ENCODE measurements around the gene ALDH3A1. TPM values are rescaled to one million over a fixed set of nuclear protein-coding genes. Genes with fewer than 3 reads are reported as not detected.

ALDH3A1 gene
- total and polyA plus RNA-seq, 2 of the 4 experiments (the other 2 are of a cell fraction): not detected

DNA sequence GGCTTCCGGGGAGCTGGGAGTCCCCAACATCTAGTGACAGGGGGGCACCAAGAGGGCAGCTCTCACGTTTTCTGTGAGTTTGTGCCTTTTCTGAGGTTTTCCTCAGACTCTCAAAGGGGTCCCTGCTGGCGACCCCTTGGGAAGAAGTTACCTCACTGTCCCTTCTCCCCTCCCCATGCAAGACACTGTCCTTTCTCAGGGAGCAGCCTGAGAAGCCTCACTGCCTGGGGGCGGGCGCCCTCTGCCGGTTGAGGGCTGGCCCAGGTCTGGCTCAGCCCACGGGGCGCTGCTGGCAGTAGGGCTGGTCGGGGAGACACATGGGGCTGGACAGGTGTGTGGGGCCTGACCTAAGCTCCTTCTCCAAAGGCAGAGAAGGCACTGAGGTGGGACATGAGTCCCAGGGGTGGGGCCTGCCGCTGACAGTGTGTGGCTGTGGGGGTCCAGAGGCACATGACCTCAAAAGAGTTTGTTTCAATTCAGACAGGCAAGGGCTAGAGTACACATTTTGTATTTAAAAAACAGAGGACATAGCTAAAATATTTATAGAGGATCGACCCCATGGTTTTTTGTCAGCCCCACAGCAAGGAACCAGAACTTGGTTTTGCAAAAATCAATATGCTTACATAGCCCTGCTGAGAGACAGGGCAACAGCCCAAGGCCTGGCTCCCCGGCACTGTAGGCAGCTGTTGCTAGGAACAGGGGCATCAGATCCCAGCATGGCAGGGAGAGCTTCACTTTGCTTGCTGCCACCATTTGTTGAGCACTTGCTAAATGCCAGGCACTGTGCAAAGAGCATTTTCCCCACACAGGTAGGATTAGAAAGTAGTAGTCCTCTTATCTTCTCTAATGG, 18.5 kb upstream of the ALDH3A1 start:
- intact Hi-C loops (cut with micrococcal nuclease): loop anchor here (1.0 to 2.0 kb wide), 3 partner anchors 252 to 403 kb away; no protein-coding TSS in a partner anchor
- Histone ChIP-seq H2BK15ac (ENCODE audit: low read depth, low read length) (no peak overlapping the region), H3K4ac (ENCODE audit: low read depth, low read length) (no peak overlapping the region)

More for the DNA sequence above, 18.5 kb upstream of the ALDH3A1 start:
- Histone ChIP-seq H2AK9ac (replicated peaks; ENCODE audit: low read depth, low read length, poor library complexity) (peak overlapping the region; percentile 85), H4K91ac (ENCODE audit: insufficient read depth, low read depth, low read length) (no peak overlapping the region), H4K8ac (ENCODE audit: low read depth in 2 of 2, low read length in 2 of 2) (no peak overlapping the region), H2AK5ac (ENCODE audit: low read depth, low read length) (no peak overlapping the region), H3K27me3 (ENCODE audit: control insufficient read depth, insufficient read depth, low read length) (peaks cover 13% of the 10 kb centered on the region), H3K4me1 (ENCODE audit: control insufficient read depth, insufficient read depth, low read length) (peaks cover 3% of the 10 kb centered on the region), H4K5ac (ENCODE audit: low read depth, low read length) (no peak overlapping the region), H3K14ac (replicated peaks; ENCODE audit: low read depth, low read length) (no peak overlapping the region), H2BK120ac (ENCODE audit: low read depth, low read length) (no peak overlapping the region), H3K9me3 (ENCODE audit: control insufficient read depth, insufficient read depth, low read length) (no peaks in the 10 kb centered on the region), H3K27ac (ENCODE audit: insufficient read depth, low read length) (no peak overlapping the region), H3K36me3 (ENCODE audit: control insufficient read depth, insufficient read depth, low read length) (no peaks in the 10 kb centered on the region), H3K18ac (ENCODE audit: low read depth, low read length) (no peak overlapping the region), H3K23ac (ENCODE audit: low read depth, low read length) (no peak overlapping the region), H2BK5ac (ENCODE audit: low read depth, low read length, poor library complexity, severe bottlenecking) (no peak overlapping the region), H3K9me1 (ENCODE audit: insufficient read depth, low read length) (no peaks in the 10 kb centered on the region), H3K56ac (ENCODE audit: extremely low read depth, insufficient read depth, low read length) (no peak overlapping the region), H2AFZ (replicated peaks; ENCODE audit: low read length, poor library complexity) (peak overlapping the region; percentile 59), H3K4me2 (ENCODE audit: low read depth, low read length) (no peak overlapping the region), H3K79me1 (ENCODE audit: low read depth in 1 of 2, low read length in 2 of 2) (no peaks in the 10 kb centered on the region), H2BK20ac (ENCODE audit: low read depth, low read length) (no peak overlapping the region), H3K4me3 (ENCODE audit: insufficient read depth, low read depth, low read length) (no peak overlapping the region), H3K9ac (ENCODE audit: low read depth, low read length) (no peak overlapping the region), H4K20me1 (ENCODE audit: insufficient read depth, low read length) (no peaks in the 10 kb centered on the region)
- BruUV-seq (replicated peaks): no TSS peak
- CTCF ChIA-PET: interaction anchor here (0.6 to 1.5 kb wide), 3 partner anchors 39 to 253 kb away, joined by 3 to 5 read pairs (median 4); no protein-coding TSS in a partner anchor
- in situ Hi-C loops (cut with MboI; ENCODE audit: low sequenced_read_pairs) (no loop called here), dilution Hi-C loops (cut with HindIII; ENCODE audit: low sequenced_read_pairs, unreplicated experiment) (no loop called here)
- ATAC-seq (ENCODE audit: low read depth): peak; percentile 89
- TF ChIP-seq CHD1 (IDR thresholded peaks at IDR 0.05; ENCODE audit: low read depth, low read length) (no peak), RAD21 (IDR thresholded peaks at IDR 0.05; ENCODE audit: low read length) (peak; percentile 92), MAZ (IDR thresholded peaks at IDR 0.05; ENCODE audit: borderline replicate concordance, low read depth, low read length) (no peak), MAFK (IDR thresholded peaks at IDR 0.05; ENCODE audit: low read depth, low read length) (no peak), SMC3 (IDR thresholded peaks at IDR 0.05; ENCODE audit: low read depth, low read length) (peak; percentile 78), FOS (IDR thresholded peaks at IDR 0.05; ENCODE audit: low read depth, low read length) (no peak), RCOR1 (IDR thresholded peaks at IDR 0.05; ENCODE audit: insufficient replicate concordance, low read length) (no peak), POLR2A (IDR thresholded peaks at IDR 0.05; ENCODE audit: low read depth, low read length) (no peak), RFX5 (IDR thresholded peaks at IDR 0.05; ENCODE audit: low read depth, low read length) (no peak), CEBPB (IDR thresholded peaks at IDR 0.05; ENCODE audit: low read depth, low read length) (no peak), MXI1 (IDR thresholded peaks at IDR 0.05; ENCODE audit: borderline replicate concordance, low read depth, low read length) (no peak), BHLHE40 (IDR thresholded peaks at IDR 0.05; ENCODE audit: low read depth, low read length) (no peak), NFE2L2 (IDR thresholded peaks at IDR 0.05; ENCODE audit: low read depth, low read length) (no peak)
- TF ChIP-seq, protein P1, sequence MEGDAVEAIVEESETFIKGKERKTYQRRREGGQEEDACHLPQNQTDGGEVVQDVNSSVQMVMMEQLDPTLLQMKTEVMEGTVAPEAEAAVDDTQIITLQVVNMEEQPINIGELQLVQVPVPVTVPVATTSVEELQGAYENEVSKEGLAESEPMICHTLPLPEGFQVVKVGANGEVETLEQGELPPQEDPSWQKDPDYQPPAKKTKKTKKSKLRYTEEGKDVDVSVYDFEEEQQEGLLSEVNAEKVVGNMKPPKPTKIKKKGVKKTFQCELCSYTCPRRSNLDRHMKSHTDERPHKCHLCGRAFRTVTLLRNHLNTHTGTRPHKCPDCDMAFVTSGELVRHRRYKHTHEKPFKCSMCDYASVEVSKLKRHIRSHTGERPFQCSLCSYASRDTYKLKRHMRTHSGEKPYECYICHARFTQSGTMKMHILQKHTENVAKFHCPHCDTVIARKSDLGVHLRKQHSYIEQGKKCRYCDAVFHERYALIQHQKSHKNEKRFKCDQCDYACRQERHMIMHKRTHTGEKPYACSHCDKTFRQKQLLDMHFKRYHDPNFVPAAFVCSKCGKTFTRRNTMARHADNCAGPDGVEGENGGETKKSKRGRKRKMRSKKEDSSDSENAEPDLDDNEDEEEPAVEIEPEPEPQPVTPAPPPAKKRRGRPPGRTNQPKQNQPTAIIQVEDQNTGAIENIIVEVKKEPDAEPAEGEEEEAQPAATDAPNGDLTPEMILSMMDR (conservative IDR thresholded peaks at IDR 0.05; ENCODE audit: low read depth, low read length): peak; percentile 89
- WGBS, 2 experiments (ENCODE audit: extremely low coverage in 2 of 2, insufficient read length in 1 of 2): no CpG with 5 or more reads among the region's 12 CpGs
- POLR2A ChIA-PET (ENCODE audit: unreplicated experiment): no interaction called here
- DNase-seq: peak; percentile 41
